ENCODE results near the gene MAMDC2.
"Not testable (repeated sequence)": the region's sequence is repeated elsewhere in the genome, so short reads cannot be mapped to it uniquely, and the experiment has no call there.

MAMDC2 gene

DNA sequence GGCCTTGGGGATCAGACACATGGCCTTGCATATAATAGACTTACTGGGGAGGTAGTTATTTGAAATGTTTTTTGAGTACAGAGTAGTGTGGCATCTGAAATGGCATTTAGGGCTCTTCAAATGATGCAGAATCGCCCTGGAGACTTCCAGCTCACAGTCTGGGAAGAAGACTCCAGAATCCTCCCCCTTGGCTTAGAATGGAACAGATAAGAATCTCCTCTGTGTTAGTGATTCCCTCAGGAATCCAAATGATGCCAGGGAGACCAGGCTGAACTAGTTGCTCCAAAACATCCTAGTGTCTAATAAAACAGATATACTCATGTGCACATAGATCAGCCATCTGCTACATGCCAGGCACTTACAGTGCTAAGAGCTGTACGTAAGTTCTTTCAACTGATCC, 176.6 kb downstream of the MAMDC2 start:
- DNase-seq = no peak

- DNase-seq = no peak
Measured at GRCh38 chr9:70222354-70222753, 178.7 kb downstream of the MAMDC2 start.

DNA sequence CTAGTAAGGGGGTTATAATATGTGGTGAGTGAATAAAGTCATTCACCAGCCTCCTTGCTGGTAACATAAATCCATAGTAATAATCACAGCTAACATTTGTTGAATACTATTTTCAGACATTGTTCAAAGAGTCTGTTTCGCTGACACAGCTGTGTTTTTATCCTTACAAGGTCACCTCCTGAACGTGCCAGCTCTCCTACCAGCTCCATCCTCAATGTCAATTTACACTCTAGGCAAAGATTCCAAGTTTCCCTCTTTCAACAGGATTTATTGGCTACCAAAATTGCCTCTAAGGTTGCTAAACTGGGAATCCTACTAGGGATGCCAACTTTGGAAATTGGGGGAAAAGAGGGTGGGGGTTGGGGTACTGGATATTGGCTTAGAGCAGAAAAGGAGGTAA, 184.5 kb downstream of the MAMDC2 start:
- DNase-seq = no peak

DNA sequence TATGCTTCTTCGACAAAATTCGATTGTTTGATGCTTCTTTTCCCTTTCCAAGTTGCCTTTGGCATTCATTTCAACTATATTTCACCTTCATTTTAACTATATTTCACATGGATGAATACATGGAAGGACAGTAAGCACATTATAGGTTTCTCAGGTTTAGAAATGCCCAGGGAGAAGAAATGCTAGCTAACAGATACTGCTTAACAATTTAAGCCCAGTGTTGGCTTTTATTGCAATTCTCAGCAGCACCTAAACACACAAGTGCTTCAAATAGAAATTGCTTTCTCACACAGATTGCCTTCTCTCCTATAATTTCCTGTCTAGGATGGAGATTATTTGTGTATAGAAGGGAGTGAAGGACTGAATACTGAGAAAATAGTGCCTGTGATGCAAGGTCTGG, 185.0 kb downstream of the MAMDC2 start:
- no peak for DNase-seq

GRCh38 chr9:70229026-70229425, 185.4 kb downstream of the MAMDC2 start:
- DNase-seq = no peak

- DNase-seq = no peak
Measured at GRCh38 chr9:70229579-70229978, 185.9 kb downstream of the MAMDC2 start.

GRCh38 chr9:70232476-70232875, 188.8 kb downstream of the MAMDC2 start:
- DNase-seq = no peak

- DNase-seq = not testable (repeated sequence)
Measured at GRCh38 chr9:70234208-70234607, 190.6 kb downstream of the MAMDC2 start.

- not testable (repeated sequence) for DNase-seq
Measured at GRCh38 chr9:70245952-70246351, 202.3 kb downstream of the MAMDC2 start.

DNA sequence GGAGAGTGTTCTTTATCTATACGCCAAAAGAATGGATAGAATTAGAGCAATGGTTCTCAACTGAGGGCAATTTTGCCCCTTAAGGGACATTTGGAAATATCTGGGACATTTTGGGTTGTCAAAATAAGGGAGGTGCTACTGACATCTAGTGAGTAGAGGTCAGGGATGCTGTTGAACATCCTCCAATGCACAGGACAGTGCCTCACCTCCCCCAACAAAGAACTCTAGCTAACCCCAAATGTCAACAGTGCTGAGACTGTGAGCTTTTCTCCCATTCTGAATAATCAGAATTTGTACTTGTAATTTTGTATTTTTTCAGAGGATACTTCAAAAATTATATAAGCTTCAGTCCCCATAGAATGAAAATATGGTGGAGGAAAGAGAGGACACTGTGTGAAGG, 206.6 kb downstream of the MAMDC2 start:
- DNase-seq = no peak

GRCh38 chr9:70255486-70255885, 211.8 kb downstream of the MAMDC2 start:
- DNase-seq = no peak

DNA sequence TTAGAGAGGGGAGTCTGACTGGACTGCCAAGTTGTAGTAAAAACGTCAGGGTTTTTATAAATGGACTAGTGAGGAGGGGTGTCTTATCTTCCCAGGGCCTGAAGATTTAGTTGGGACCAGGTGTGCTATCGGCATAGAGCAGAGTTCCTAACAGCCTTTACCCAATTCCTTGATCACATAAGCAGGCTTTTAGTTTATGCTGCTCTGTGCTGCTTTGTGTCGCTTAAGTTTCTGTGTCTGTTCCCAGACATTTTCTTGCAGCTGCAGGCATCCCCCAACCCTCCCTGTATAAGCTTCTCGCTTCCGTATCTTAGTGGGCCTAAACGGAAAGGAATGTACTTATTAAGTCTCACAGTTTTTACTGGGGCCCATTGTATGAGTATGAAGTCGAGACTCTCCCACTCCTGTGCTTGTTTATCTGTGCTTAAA, 212.5 kb downstream of the MAMDC2 start:
- no peak for DNase-seq

- DNase-seq = no peak
Measured at GRCh38 chr9:70257502-70257901, 213.9 kb downstream of the MAMDC2 start.

DNA sequence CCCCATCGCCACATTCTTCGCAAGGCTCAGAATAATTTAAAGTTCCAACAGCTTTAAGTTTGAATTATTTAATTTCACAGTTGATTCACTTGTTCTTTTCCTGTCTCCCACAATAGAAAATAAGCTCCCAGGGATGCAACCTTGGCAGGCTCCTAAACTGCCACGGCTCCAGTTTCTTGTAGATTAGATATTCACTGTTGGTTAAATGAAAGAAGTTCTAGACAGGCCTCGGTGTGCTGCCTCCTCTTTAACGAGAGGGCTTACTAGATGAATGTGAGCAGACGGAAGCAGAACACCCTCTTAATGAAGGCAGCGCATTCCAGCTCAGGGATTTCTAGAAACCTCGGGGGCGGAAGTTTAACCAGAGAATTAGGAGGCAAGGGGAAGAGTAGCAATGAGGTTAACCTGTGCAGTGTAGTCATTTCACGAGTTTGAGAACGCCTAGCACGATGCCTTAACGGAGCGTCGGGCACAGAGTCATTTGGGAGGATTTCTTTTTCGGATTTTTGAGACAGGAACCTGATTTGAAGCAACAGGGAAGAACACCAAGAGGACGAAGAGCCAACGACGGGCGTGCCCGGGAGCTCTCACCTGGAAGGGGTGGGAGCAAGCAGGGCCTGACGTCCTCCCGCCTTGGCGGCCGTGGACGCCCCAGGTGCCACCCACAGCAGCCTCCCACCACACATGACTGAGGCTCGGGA, 214.5 kb downstream of the MAMDC2 start:
- peak; percentile 49 for DNase-seq

GRCh38 chr9:70258692-70259511, 215.3 kb downstream of the MAMDC2 start, which contains the start of gene SMC5:
SMC5 (plus strand) TSS chr9:70258978; CDS start chr9:70259079, 101 bp downstream.
- peak; percentile 91 for DNase-seq

DNA sequence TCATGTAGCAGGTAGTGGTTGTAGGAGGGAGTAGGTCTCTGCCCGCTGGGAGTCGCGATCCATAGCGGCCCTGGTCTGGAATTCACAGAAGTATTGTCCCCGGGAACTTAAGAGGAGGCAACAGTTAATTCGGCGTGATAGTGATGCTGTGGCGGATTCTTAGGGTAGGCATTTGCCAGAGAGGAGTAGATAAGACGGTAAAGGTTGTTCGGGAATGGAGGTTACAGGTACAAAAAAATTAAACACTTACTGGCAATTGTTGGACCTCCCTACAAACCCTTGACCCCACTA, 215.8 kb downstream of the MAMDC2 start:
- no peak for DNase-seq

GRCh38 chr9:70260007-70260443, 216.4 kb downstream of the MAMDC2 start:
- DNase-seq = no peak

DNA sequence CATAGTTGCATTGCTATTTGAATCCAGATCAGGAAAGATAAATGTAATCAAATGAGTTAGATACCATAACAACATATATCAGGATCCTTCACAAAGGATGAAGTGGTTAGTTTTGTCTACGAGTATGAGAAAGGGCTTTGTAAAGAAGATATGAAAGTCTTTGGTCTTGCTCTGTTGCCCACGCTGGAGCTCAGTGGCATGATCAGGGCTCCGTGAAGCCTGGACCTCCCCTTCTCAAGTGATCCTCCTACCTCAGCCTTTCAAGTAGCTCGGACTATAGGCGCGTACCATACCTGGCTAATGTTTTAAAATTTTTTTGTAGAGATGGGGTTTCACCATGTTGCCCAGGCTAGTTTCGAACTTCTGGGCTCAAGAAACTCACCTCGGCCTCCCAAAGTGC, 217.0 kb downstream of the MAMDC2 start:
- no peak for DNase-seq

DNA sequence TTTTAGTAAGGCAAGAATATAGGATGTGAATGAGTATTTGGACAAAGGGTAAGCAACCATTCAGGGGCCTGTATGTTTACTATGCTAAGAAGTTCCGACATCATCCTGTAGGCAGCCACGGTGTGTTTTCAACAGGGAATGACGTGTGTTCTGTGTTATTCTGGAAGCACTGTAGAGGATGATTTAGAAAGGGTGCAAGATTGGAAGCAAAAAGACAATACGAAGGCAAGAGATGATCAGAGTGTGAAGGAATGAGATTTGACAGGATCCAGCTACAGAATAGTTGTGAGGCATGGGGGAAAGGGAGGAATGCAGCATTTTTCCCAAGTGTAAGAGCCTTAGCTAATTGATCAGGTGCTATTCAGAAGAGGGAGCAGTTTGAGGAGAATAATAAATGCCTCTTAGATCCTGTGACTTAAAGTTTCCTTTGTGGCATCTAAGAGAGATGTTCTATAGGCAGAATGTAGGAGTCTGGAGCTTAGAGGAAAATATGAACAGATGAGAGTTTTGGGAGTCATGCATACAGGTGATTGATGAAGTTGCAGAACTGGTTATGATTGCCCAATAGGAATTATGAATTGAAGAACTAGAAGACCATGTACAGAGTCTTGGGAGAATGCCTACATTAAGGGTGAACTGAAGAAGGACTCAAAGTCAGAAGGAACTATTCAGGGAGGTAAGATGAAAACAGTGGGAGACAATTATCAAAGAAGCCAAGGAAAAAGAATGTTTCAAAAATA, 217.7 kb downstream of the MAMDC2 start:
- DNase-seq = no peak

DNA sequence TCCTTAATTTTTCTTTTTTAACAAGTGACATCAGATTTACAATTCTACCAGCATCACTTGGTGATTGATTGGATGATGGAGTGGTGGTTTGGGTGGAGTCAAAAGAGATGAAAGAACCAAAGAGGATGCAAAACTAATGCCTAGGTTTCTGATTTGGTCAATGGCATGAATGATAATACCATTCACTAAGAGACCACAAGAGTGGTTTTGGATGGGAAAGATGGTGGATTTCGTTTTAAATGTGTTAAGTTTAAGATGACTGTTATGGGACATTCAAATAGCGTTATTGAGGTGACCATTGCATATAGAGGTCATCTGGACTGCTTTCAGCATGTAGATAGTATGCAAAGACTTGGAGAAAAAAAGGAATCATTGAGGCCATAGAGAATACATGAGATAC, 218.7 kb downstream of the MAMDC2 start:
- no peak for DNase-seq

- no peak for DNase-seq
Measured at GRCh38 chr9:70262948-70263347, 219.3 kb downstream of the MAMDC2 start.

DNA sequence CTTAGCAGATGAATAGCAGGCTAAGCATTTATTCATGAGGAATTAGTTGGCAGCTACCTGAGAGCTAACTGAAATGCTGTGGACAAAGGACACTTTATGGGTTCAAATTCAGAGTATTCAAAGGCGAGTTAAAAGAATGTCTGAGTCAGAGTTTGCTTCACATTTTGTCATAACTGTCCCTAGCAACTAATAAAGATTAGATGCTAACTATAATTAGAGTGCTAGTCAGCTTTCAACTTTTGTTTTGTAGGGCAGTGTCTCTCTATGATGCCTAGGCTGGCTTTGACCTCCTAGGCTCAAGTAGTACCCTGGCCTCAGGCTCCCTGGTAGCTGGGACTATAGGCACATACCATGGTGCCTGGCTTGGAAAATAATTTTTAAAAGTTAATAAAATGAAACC, 219.8 kb downstream of the MAMDC2 start:
- no peak for DNase-seq
